AG09319 (cell line): ENCODE results near the gene TLK2.

Source experiments
- DNase-seq: peaks from one replicate; pipeline ENCODE4 v3.0.0-alpha.2; 2010; ENCODE audit warnings: low read depth; ENCODE audit errors: extremely low read depth
- TF ChIP-seq, protein P1 (sequence below): IDR thresholded peaks from 2 replicates; pipeline ENCODE4 v1.5.1; 2011; ENCODE audit warnings: low read depth, mild to moderate bottlenecking, inconsistent platforms, low read length, moderate library complexity

Gene TLK2

DNA sequence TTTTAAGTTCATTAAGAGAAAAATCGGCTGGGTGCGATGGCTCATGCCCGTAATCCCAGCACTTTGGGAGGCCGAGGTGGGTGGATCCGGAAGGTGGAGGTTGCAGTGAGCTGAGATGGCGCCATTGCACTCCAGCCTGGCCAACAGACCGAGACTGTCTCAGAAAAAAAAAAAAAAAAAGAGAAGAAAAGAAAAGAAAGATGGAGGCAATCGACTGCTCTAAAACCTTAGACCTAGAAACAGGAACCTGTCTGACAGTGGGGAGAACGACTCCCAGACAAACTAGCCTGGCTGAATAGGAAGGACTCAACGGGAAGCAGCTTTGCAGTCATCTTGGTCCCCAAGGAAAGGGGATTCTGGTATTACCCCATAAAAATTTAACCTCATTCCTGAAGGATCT, 162.5 kb downstream of the TLK2 start:
- TF ChIP-seq, protein P1, sequence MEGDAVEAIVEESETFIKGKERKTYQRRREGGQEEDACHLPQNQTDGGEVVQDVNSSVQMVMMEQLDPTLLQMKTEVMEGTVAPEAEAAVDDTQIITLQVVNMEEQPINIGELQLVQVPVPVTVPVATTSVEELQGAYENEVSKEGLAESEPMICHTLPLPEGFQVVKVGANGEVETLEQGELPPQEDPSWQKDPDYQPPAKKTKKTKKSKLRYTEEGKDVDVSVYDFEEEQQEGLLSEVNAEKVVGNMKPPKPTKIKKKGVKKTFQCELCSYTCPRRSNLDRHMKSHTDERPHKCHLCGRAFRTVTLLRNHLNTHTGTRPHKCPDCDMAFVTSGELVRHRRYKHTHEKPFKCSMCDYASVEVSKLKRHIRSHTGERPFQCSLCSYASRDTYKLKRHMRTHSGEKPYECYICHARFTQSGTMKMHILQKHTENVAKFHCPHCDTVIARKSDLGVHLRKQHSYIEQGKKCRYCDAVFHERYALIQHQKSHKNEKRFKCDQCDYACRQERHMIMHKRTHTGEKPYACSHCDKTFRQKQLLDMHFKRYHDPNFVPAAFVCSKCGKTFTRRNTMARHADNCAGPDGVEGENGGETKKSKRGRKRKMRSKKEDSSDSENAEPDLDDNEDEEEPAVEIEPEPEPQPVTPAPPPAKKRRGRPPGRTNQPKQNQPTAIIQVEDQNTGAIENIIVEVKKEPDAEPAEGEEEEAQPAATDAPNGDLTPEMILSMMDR = no peak
- DNase-seq = no peak

DNA sequence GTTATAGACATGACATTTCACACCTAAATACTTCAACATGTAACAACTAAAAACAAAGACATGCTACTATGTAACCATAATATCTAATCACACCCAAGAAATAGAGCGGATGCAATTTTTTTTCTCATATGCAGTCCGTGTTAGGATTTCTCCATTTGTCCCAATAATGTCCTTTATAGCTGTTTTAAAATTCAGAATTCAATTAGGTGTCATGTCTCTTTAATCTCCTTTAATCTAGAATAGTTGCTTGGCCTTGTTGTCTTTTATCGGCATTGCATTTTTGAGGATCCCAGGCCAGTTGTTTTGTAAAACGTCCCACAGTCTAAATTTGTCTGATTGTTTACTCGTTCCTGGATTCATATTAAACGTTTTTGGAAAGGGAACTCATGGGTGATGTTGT, 163.3 kb downstream of the TLK2 start:
- DNase-seq = no peak
- TF ChIP-seq, protein P1 = no peak

DNA sequence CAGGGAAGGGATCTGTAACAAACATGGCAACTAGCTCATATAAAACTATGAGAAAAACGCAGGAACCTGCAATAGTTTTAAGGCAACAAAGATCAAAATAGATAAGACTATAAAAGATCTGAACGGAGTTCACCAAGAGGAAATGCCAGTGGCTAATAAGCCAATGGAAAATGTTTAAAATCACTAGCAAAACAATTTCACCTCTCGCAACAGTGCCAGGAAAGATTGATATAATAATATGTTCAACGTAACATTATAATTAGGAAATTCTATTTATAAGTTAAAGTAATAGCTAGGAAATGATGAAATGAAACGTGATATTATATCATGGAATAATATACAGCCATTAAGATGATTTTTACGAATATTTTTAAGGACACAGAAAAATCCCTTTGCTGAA, 164.9 kb downstream of the TLK2 start:
- TF ChIP-seq, protein P1 = no peak

DNA sequence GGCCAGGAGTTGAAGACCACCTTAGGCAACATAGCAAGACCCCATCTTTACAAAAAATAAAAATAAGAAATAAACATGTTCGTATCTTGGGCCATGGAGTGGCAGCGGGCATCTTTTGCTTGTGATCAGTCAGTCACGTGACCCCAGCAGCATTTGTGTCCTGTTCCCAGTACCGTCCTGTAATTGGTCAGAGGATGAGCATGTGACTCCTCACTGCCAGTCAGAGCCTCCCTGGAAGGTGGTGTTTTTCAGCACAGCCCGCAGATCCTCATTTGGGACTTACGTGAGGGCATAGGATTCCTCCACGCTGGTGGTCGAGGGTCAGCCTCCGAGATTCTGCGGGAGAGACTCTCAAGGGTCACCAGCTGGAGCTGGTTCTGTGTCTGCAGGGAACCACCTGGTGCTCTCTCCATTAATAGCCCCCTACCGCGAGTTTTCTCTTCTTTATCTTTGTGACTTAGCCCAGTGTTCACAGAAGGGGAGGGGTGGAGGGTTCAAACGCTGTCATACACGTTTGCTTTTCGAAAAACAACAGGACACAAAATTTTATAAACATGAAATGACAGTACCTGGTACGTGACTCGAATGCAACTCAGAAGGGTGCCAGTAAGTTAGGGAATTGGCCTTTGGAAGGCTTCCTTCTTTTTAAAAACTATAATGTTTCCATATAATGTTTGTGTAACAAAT, 166.0 kb downstream of the TLK2 start:
- TF ChIP-seq, protein P1 = no peak
- no peak for DNase-seq

More for the DNA sequence above, 164.9 kb downstream of the TLK2 start:
- DNase-seq = no peak

DNA sequence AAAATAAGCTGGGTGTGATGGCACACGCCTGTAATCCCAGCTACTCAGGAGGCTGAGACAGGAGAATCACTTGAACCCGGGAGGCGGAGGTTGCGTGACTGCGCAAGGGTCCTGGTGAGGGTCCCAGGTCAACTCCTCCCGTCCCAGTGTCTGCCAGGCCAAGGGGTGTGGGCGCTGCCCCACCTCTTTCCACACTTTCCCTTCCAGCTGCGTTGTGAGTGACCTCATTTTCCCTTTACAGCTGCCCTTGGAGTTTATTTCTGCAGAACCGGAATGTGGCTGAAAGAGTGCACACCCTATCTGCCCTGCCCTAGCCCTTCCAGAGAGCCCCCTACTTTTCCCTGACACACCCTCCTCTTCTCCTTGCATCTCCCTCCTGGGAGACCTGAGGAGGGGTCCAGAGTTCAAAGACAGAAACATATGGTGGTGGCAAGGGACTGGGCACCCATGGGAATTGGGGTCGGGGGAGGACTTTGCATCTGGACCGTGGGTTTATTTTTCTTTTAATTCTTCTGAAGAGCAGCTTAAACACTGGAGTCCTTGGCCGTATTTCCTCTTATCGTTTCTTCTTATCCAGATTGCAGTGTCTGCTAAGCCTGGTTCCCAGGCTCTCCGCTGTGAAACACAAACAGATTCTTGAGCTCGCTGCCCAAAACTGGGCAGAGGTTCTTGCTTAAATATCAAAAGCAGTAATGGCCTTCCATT, 169.8 kb downstream of the TLK2 start:
- DNase-seq = no peak
- TF ChIP-seq, protein P1 = no peak

DNA sequence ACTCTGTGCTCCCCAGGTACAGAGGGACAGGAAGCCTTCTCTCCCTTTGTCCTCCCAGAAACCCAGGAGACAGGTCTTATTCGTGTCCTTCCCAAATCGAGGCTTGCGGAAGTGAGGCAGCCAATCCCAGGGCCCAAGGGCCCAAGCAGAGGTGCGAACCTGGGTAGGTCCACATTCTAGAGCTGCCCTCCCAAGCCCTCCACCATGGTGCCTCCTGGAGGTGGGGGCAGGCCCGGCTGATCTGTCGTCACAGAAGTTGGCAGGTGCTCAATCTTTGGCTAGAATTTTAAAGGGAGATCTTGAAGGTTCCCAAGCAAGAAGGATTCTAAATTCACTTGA, 170.3 kb downstream of the TLK2 start:
- no peak for DNase-seq
- TF ChIP-seq, protein P1 = no peak

DNA sequence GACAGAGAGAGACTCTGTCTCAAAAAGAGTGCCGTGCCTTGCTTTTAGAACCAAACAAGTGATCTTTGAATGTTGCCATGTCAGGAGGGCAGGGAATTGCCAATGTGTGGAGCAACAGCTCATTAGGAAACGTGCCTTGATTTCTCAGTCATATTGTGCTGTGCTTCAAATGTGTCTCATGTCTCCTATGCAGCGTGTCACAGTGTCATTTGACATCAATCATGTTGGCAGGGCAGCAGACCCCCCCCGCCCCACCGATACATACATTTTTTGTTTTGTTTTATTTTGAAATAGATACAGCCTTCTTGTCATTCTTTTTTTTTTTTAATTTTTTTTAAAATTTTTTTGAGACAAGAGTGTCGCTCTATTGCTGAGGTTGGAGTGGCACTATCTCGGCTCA, 170.9 kb downstream of the TLK2 start:
- TF ChIP-seq, protein P1 = no peak
- no peak for DNase-seq
